Esophagus muscularis mucosa (tissue), 4 donors: ENCODE results near the gene GIPC1. TPM values are rescaled to one million over a fixed set of nuclear protein-coding genes. Genes with fewer than 3 reads are reported as not detected.

Experiments used
- DNase-seq: peaks from one replicate; pipeline ENCODE4 v3.0.0-alpha.2; 2017; ENCODE audit errors: extremely low spot score
- H3K27ac ChIP-seq, 4 donors: fragments of 200-600 bp; sonication (generic); replicated peaks in 1 of 4; 1 replicate in 3 of 4; 2 replicates in 1 of 4; pipeline ENCODE4 v1.5.1; 2016 to 2019; ENCODE audit warnings: mild to moderate bottlenecking in 1 of 4
- H3K27me3 ChIP-seq, 4 donors: fragments of 200-600 bp; sonication (generic); one replicate each; pipeline versions ENCODE4 v1.5.1 to v1.6.0; 2016 to 2019
- H3K36me3 ChIP-seq, 4 donors: fragments of 200-600 bp; sonication (generic); one replicate each; pipeline ENCODE4 v1.5.1; 2016 to 2019
- H3K4me1 ChIP-seq, 4 donors: fragments of 200-600 bp; sonication (generic); one replicate each; pipeline ENCODE4 v1.5.1; 2016 to 2019
- H3K4me3 ChIP-seq, 4 donors: fragments of 200-600 bp; sonication (generic); 1 replicate in 2 of 4; 2 replicates in 2 of 4; pipeline ENCODE4 v1.5.1; 2016 to 2019; ENCODE audit warnings: mild to moderate bottlenecking in 4 of 4, moderate library complexity in 1 of 4
- H3K9me3 ChIP-seq, 4 donors: fragments of 200-600 bp; sonication (generic); 1 replicate in 3 of 4; 2 replicates in 1 of 4; pipeline ENCODE4 v1.5.1; 2016 to 2019
- CTCF ChIP-seq, 3 experiments: fragments of 200-600 bp in 2 of 3; fragments of 450-650 bp in 1 of 3; sonication (generic) in 2 of 3; IDR thresholded peaks; one replicate each; pipeline ENCODE4 v1.5.1; 2017 to 2019; ENCODE audit warnings: antibody characterized with exemption in 3 of 3, mild to moderate bottlenecking in 2 of 3, moderate library complexity in 1 of 3
- EP300 ChIP-seq: sonication (generic); formaldehyde crosslinking; IDR thresholded peaks from one replicate; pipeline ENCODE4 v1.6.1; 2017; ENCODE audit warnings: antibody characterized with exemption
- POLR2A ChIP-seq: fragments of 450-650 bp; IDR thresholded peaks from one replicate; pipeline ENCODE4 v1.6.1; 2017; ENCODE audit warnings: antibody characterized with exemption, moderate library complexity, mild to moderate bottlenecking, low read depth
- POLR2AphosphoS5 ChIP-seq, 2 donors: sonication (generic); formaldehyde crosslinking; IDR thresholded peaks; one replicate each; pipeline ENCODE4 v1.6.1; 2017; ENCODE audit warnings: antibody characterized with exemption in 2 of 2
- WGBS: methylation state at CpG from one replicate; pipeline ENCODE4 v1.1.5; 2018; 5-methylcytosine and 5-hydroxymethylcytosine counted together
- intact Hi-C: fragments of 100-400 bp; cut with DNase I; formaldehyde crosslinking; loops from one replicate; pipeline ENCODE4 v1.15.1; 2023
- total RNA-seq, 4 donors: library from RNA; depleted of rRNA; stranded (reverse); fragments of >200 nt; gene quantifications; one replicate each; pipeline versions ENCODE4 v1.1.0 to v1.2.1, GENCODE V29; 2016

Gene GIPC1
- total RNA-seq, 4 donors from 2014 or later: 88.5 to 138 (median 108) TPM

GRCh38 chr19:14434543-14435319 lies 61.2 kb downstream of the GIPC1 start:
- peaks cover 0 to 15% (median 6%) of the 10 kb centered on the region in 4 donors for H3K36me3 ChIP-seq
- H3K27ac ChIP-seq: peak overlapping the region; percentile 87 to 94 (median 90)
- H3K4me3 ChIP-seq: peak overlapping the region; percentile 78 to 97 (median 92)
- TF ChIP-seq EP300 (no peak), POLR2AphosphoS5 (IDR thresholded peaks at IDR 0.05) (peak; percentile 61 to 67), POLR2A (no peak), CTCF (IDR thresholded peaks at IDR 0.05) (no peak)
- no peaks in the 10 kb centered on the region for H3K9me3 ChIP-seq
- no peak for DNase-seq
- intact Hi-C loops: loop anchor here (5.0 kb wide), 1 partner anchor 38 kb away; no protein-coding TSS in a partner anchor
- 45% methylated on average over 16 of the region's 23 CpGs for WGBS
- H3K27me3 ChIP-seq: no peaks in the 10 kb centered on the region
- H3K4me1 ChIP-seq: peaks cover 55 to 74% (median 71%) of the 10 kb centered on the region in 4 donors

- DNase-seq: no peak
- intact Hi-C loops: loop anchor here (2.0 to 5.0 kb wide), 2 partner anchors 15 to 38 kb away; partner anchors contain the start of gene DDX39A
- no peaks in the 10 kb centered on the region for H3K27me3 ChIP-seq
- H3K27ac ChIP-seq: peak overlapping the region; percentile 87 to 94 (median 90)
- H3K9me3 ChIP-seq: no peaks in the 10 kb centered on the region
- H3K36me3 ChIP-seq: peaks cover 0 to 15% (median 6%) of the 10 kb centered on the region in 4 donors
- peak overlapping the region; percentile 78 to 97 (median 92) for H3K4me3 ChIP-seq
- peaks cover 46 to 65% (median 62%) of the 10 kb centered on the region in 4 donors for H3K4me1 ChIP-seq
- 6% methylated on average over 15 of the region's 52 CpGs for WGBS
- TF ChIP-seq POLR2A (no peak), POLR2AphosphoS5 (IDR thresholded peaks at IDR 0.05) (peak in 1 of 2 donors; percentile 4), EP300 (no peak), CTCF (IDR thresholded peaks at IDR 0.05) (no peak)
These were observed 62.1 kb downstream of the GIPC1 start for GRCh38 chr19:14433554-14434501.

- H3K4me3 ChIP-seq: peak within 1 kb of the TSS; percentile 78 to 97 (median 92)
- H3K4me1 ChIP-seq: peaks cover 38 to 61% (median 54%) of the 10 kb centered on the region in 4 donors
- WGBS: 8% methylated on average over 28 of the region's 85 CpGs
- H3K27ac ChIP-seq: peak within 1 kb of the TSS; percentile 87 to 94 (median 90)
- H3K36me3 ChIP-seq: peaks cover 0 to 15% (median 6%) of the 10 kb centered on the region in 4 donors
- intact Hi-C loops: loop anchor here (2.0 to 5.0 kb wide), 2 partner anchors 14 to 39 kb away; partner anchors contain the start of gene DDX39A
- DNase-seq: no peak
- H3K27me3 ChIP-seq: no peaks in the 10 kb centered on the region
- TF ChIP-seq EP300: no peak
- peak in 1 of 3 experiments; percentile 9 for TF ChIP-seq CTCF (IDR thresholded peaks at IDR 0.05)
- TF ChIP-seq POLR2AphosphoS5 (IDR thresholded peaks at IDR 0.05): no peak
- TF ChIP-seq POLR2A: no peak
- no peaks in the 10 kb centered on the region for H3K9me3 ChIP-seq
These were observed 63.0 kb downstream of the GIPC1 start, which contains the start of gene PKN1 for GRCh38 chr19:14432791-14433553. Gene PKN1 (plus strand): TSS chr19:14433306. CDS start chr19:14433522, 216 bp downstream.

- H3K4me3 ChIP-seq: no peak overlapping the region
- H3K36me3 ChIP-seq: peaks cover 0 to 3% (median 0%) of the 10 kb centered on the region in 4 donors
- no peak overlapping the region for H3K27ac ChIP-seq
- H3K9me3 ChIP-seq: no peaks in the 10 kb centered on the region
- TF ChIP-seq POLR2AphosphoS5 (IDR thresholded peaks at IDR 0.05) (no peak), CTCF (IDR thresholded peaks at IDR 0.05) (no peak), POLR2A (no peak), EP300 (no peak)
- H3K4me1 ChIP-seq: peaks cover 29 to 39% (median 37%) of the 10 kb centered on the region in 4 donors
- WGBS: 76% methylated on average over 3 of the region's 3 CpGs
- intact Hi-C loops: loop anchor here (5.0 kb wide), 1 partner anchor 42 kb away; no protein-coding TSS in a partner anchor
- no peaks in the 10 kb centered on the region for H3K27me3 ChIP-seq
- DNase-seq: no peak
These were observed 65.2 kb downstream of the GIPC1 start for GRCh38 chr19:14430712-14431111.
